GM19328 (cell line): ENCODE measurements around the gene CFAP45.

Experiments used
- ATAC-seq: cut with Tn5 transposase; IDR thresholded peaks from one replicate; pipeline ENCODE4 v1.9.1; 2021; ENCODE audit warnings: mild to moderate bottlenecking, moderate library complexity; ENCODE audit not compliant: unreplicated experiment

CFAP45 gene

GRCh38 chr1:159828581-159829272 is 71.2 kb downstream of the CFAP45 start:
- ATAC-seq = no peak

DNA sequence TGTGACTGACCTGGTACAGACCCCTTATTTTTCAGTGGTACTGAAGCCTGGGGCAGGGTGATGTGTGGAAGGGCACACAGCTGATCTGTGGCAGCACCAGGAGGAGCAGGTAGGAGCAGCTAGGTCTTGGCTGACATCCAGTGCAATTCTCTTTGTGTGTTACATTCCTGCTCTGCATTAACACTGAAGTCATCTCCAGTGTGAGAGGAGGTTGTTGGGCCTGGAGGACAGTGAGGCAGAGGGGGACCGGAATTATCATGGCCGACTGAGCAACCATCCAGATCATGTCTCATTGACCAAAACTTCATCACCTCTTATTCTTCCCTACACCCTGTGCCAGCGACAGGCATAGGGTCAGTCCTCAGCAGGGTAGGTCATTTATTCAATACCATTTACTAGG is 71.8 kb downstream of the CFAP45 start:
- no peak for ATAC-seq

DNA sequence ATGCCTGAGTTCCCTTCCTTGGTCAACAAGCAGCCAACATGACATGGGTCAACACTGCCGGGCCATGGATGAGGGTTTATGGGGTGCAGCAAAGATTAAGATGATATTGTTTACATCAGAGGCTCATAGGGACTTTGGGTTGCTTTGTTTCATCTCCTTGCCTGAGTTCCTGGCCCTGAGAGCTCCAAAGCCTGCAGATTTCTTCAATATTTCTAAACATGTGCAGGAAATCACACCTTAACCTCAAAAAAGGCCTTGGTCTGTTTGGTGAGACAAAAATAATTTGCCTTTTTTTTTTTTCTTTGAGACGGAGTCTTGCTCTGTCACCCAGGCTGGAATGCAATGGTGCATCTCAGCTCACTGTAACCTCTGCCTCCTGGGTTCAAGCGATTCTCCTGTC is 72.4 kb downstream of the CFAP45 start:
- ATAC-seq = no peak

DNA sequence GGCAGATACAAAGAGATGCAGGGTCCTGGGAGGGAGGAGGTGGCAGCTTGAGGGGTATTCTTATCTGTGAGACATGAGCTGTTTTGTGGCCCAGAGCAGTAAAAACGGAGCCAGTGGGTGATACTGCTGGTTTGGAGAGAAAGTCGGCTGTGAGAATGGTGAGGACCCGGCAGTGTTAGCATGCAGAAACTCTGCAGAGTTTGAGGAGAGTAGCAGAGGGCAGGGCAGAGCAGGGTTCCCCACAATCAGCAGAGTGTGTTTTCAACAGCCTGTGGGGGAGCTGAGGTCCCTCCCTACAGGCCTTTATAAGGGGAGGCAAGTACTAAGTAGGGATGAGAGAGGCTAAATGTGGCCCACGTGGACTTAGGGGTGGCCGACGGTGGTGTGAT is 72.9 kb downstream of the CFAP45 start:
- no peak for ATAC-seq

DNA sequence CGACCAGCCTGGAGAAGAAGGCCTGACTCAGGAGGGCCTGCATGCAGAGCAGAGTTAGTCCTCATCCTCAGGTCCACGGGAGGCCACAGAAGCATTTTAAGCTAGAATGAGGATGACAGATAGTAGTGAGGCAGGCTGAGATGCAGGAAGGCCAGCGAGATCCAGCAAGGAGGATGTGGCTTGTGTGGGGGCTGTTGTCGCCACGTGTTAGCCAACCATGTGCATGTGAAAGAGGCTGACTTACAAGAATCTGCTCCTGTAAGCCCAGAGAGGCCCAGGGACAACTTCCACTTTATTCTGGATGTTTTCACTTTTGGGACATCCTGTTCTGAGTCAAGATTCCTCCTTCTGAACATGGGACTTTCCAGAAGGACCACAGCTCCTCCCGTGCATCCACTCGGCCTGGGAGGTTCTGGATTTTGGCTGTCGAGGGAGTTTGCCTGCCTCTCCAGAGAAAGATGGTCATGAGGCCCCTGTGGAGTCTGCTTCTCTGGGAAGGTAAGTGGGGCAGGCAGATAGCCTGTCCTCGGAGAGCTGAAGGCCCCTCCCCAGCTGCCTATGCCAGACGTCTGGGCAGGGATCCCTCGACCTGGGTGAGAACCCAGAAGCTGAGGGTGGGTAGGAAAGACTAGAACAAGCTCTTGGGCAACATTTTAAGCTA is 73.4 kb downstream of the CFAP45 start, which contains the start of gene SLAMF8:
Gene SLAMF8, plus strand, starts transcription at position 433 of the 661 bp plus-strand sequence. Its CDS starts 26 bp downstream, at position 459.
- no peak for ATAC-seq

DNA sequence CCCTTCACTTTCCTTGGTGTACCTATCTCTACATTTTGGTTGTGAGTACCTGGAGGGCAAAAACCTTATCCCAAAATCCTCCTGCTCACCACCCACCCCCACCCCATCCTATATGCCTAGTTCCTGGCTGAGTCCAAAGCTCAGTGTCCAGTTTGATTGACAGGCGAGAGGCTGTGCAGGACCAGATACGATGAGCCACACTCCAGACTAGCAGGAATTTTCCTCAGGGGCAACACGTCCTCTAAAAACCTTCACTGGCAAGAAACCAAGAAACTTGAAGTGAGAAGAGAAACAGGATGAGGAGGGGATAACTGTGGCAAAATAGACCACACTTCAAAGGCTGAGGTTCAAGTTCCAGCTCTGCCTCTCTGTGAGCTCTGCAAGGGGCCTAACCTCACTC is 74.4 kb downstream of the CFAP45 start:
- ATAC-seq = no peak

DNA sequence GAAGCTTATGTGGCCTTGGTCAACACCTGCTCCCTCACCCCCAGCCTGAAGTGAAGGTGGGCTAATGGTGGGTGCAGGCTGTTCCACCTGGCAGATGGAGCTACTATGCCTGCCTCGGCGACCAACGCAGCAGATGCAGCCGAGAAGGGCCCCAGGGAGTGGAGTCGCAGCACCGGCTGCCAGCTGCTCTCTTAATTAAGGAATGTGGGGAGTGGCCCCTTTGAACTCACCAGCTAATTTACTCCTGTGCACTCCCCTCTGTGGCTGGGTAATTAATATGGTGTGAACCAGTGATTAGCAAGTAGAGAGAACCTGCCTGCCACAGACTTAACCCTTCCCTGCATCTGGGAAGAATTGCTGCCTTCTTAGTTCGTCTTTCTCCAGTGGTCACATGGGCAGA is 76.6 kb downstream of the CFAP45 start:
- no peak for ATAC-seq
